Measurements from ENCODE around the gene MED13. TPM values are rescaled to one million over a fixed set of nuclear protein-coding genes. Genes with fewer than 3 reads are reported as not detected.
"Not testable (repeated sequence)": the region's sequence is repeated elsewhere in the genome, so short reads cannot be mapped to it uniquely, and the experiment has no call there.

MED13 gene
- total RNA-seq, 2 experiments from 2014 or later, result 52.5 to 65.4 TPM

- Mint-ChIP-seq H3K4me3 (no peak overlapping the region), H3K27ac (no peak overlapping the region), H3K36me3 (ENCODE audit: low read depth) (peaks cover 58% of the 10 kb centered on the region), H3K9me3 (no peaks in the 10 kb centered on the region), H3K4me1 (peaks cover 32% of the 10 kb centered on the region), H3K27me3 (no peaks in the 10 kb centered on the region)
- ChIA-PET POLR2A (no interaction called here), CTCF (no interaction called here)
- no peak for DNase-seq
These were observed 21.9 kb downstream of the MED13 start for GRCh38 chr17:62043140-62043539.

- CTCF ChIA-PET, result interaction anchor here (0.7 to 1.0 kb wide), 2 partner anchors 10 to 21 kb away, joined by 3 read pairs; no protein-coding TSS in a partner anchor
- Mint-ChIP-seq H3K27me3 (no peaks in the 10 kb centered on the region), H3K27ac (no peak overlapping the region), H3K9me3 (no peaks in the 10 kb centered on the region), H3K4me1 (peaks cover 26% of the 10 kb centered on the region), H3K36me3 (ENCODE audit: low read depth) (peaks cover 47% of the 10 kb centered on the region), H3K4me3 (no peak overlapping the region)
- POLR2A ChIA-PET, result no interaction called here
- DNase-seq, result no peak
These were observed 26.8 kb downstream of the MED13 start for GRCh38 chr17:62038248-62038647.

- H3K9me3 Mint-ChIP-seq, result no peaks in the 10 kb centered on the region
- no peak overlapping the region for H3K4me3 Mint-ChIP-seq
- H3K27ac Mint-ChIP-seq, result no peak overlapping the region
- no peaks in the 10 kb centered on the region for H3K27me3 Mint-ChIP-seq
- H3K4me1 Mint-ChIP-seq, result peaks cover 6% of the 10 kb centered on the region
- DNase-seq, result no peak
- CTCF ChIA-PET, result no interaction called here
- POLR2A ChIA-PET, result no interaction called here
- peaks cover 45% of the 10 kb centered on the region for H3K36me3 Mint-ChIP-seq (ENCODE audit: low read depth)
These were observed 31.8 kb downstream of the MED13 start for GRCh38 chr17:62033317-62033716.

GRCh38 chr17:62032480-62032879, 32.6 kb downstream of the MED13 start:
- Mint-ChIP-seq H3K4me1 (peaks cover 6% of the 10 kb centered on the region), H3K27me3 (no peaks in the 10 kb centered on the region), H3K27ac (no peak overlapping the region), H3K4me3 (no peak overlapping the region), H3K9me3 (no peaks in the 10 kb centered on the region), H3K36me3 (ENCODE audit: low read depth) (peaks cover 53% of the 10 kb centered on the region)
- POLR2A ChIA-PET, result no interaction called here
- DNase-seq, result no peak
- CTCF ChIA-PET, result interaction anchor here (0.8 kb wide), 1 partner anchor 75 kb away, joined by 3 read pairs; no protein-coding TSS in a partner anchor

- Mint-ChIP-seq H3K9me3 (no peaks in the 10 kb centered on the region), H3K4me1 (peaks cover 6% of the 10 kb centered on the region), H3K27me3 (no peaks in the 10 kb centered on the region), H3K4me3 (no peak overlapping the region), H3K36me3 (ENCODE audit: low read depth) (peaks cover 68% of the 10 kb centered on the region), H3K27ac (peak overlapping the region; percentile 19)
- CTCF ChIA-PET, result interaction anchor here (1.2 kb wide), 1 partner anchor 16 kb away, joined by 3 read pairs; no protein-coding TSS in a partner anchor
- DNase-seq, result no peak
- POLR2A ChIA-PET, result no interaction called here
These were observed 34.8 kb downstream of the MED13 start for GRCh38 chr17:62030264-62030663.

GRCh38 chr17:62024866-62025265, 40.2 kb downstream of the MED13 start:
- no peaks in the 10 kb centered on the region for H3K9me3 Mint-ChIP-seq
- no peak for DNase-seq
- no peaks in the 10 kb centered on the region for H3K4me1 Mint-ChIP-seq
- H3K36me3 Mint-ChIP-seq (ENCODE audit: low read depth), result peaks cover 61% of the 10 kb centered on the region
- POLR2A ChIA-PET, result no interaction called here
- CTCF ChIA-PET, result interaction anchor here (1.7 kb wide), 1 partner anchor 41 kb away, joined by 4 read pairs; no protein-coding TSS in a partner anchor
- H3K27me3 Mint-ChIP-seq, result no peaks in the 10 kb centered on the region
- H3K27ac Mint-ChIP-seq, result no peak overlapping the region
- H3K4me3 Mint-ChIP-seq, result no peak overlapping the region

- ChIA-PET POLR2A (no interaction called here), CTCF (no interaction called here)
- H3K4me1 Mint-ChIP-seq, result no peaks in the 10 kb centered on the region
- no peaks in the 10 kb centered on the region for H3K9me3 Mint-ChIP-seq
- H3K27me3 Mint-ChIP-seq, result no peaks in the 10 kb centered on the region
- DNase-seq, result no peak
- H3K27ac Mint-ChIP-seq, result no peak overlapping the region
- no peak overlapping the region for H3K4me3 Mint-ChIP-seq
- H3K36me3 Mint-ChIP-seq (ENCODE audit: low read depth), result peaks cover 26% of the 10 kb centered on the region
These were observed 47.2 kb downstream of the MED13 start for GRCh38 chr17:62017912-62018311.

- H3K27me3 Mint-ChIP-seq, result no peaks in the 10 kb centered on the region
- no peak overlapping the region for H3K4me3 Mint-ChIP-seq
- peaks cover 25% of the 10 kb centered on the region for H3K36me3 Mint-ChIP-seq (ENCODE audit: low read depth)
- no peak for DNase-seq
- H3K4me1 Mint-ChIP-seq, result no peaks in the 10 kb centered on the region
- ChIA-PET POLR2A (no interaction called here), CTCF (no interaction called here)
- no peaks in the 10 kb centered on the region for H3K9me3 Mint-ChIP-seq
- no peak overlapping the region for H3K27ac Mint-ChIP-seq
These were observed 47.6 kb downstream of the MED13 start for GRCh38 chr17:62017496-62017895.

GRCh38 chr17:62014526-62014925, 50.6 kb downstream of the MED13 start:
- CTCF ChIA-PET, result no interaction called here
- POLR2A ChIA-PET, result no interaction called here
- Mint-ChIP-seq H3K36me3 (ENCODE audit: low read depth) (peaks cover 41% of the 10 kb centered on the region), H3K27me3 (no peaks in the 10 kb centered on the region), H3K9me3 (no peaks in the 10 kb centered on the region), H3K27ac (no peak overlapping the region), H3K4me3 (no peak overlapping the region), H3K4me1 (peaks cover 2% of the 10 kb centered on the region)
- no peak for DNase-seq

GRCh38 chr17:62009220-62009619, 55.9 kb downstream of the MED13 start:
- DNase-seq, result no peak
- Mint-ChIP-seq H3K36me3 (ENCODE audit: low read depth) (peaks cover 62% of the 10 kb centered on the region), H3K4me1 (peaks cover 14% of the 10 kb centered on the region), H3K4me3 (no peak overlapping the region), H3K27ac (no peak overlapping the region), H3K9me3 (peaks cover 3% of the 10 kb centered on the region), H3K27me3 (no peaks in the 10 kb centered on the region)
- POLR2A ChIA-PET, result no interaction called here
- CTCF ChIA-PET, result no interaction called here

GRCh38 chr17:62008294-62008693, 56.8 kb downstream of the MED13 start:
- Mint-ChIP-seq H3K36me3 (ENCODE audit: low read depth) (peaks cover 63% of the 10 kb centered on the region), H3K27me3 (no peaks in the 10 kb centered on the region), H3K4me3 (no peak overlapping the region), H3K27ac (peak overlapping the region; percentile 13), H3K9me3 (peaks cover 3% of the 10 kb centered on the region), H3K4me1 (peaks cover 16% of the 10 kb centered on the region)
- ChIA-PET POLR2A (no interaction called here), CTCF (interaction anchor here (0.6 to 1.0 kb wide), 2 partner anchors 11 to 28 kb away, joined by 3 to 4 read pairs; no protein-coding TSS in a partner anchor)
- no peak for DNase-seq

GRCh38 chr17:62004388-62004787, 60.7 kb downstream of the MED13 start:
- H3K4me1 Mint-ChIP-seq, result peaks cover 14% of the 10 kb centered on the region
- POLR2A ChIA-PET, result no interaction called here
- H3K27ac Mint-ChIP-seq, result no peak overlapping the region
- no peak overlapping the region for H3K4me3 Mint-ChIP-seq
- H3K9me3 Mint-ChIP-seq, result peaks cover 3% of the 10 kb centered on the region
- CTCF ChIA-PET, result interaction anchor here (0.5 to 1.0 kb wide), 2 partner anchors 30 to 47 kb away, joined by 3 to 5 read pairs; no protein-coding TSS in a partner anchor
- no peaks in the 10 kb centered on the region for H3K27me3 Mint-ChIP-seq
- no peak for DNase-seq
- peaks cover 41% of the 10 kb centered on the region for H3K36me3 Mint-ChIP-seq (ENCODE audit: low read depth)

GRCh38 chr17:62003141-62003540, 61.9 kb downstream of the MED13 start:
- CTCF ChIA-PET, result interaction anchor here (1.0 kb wide), 1 partner anchor 29 kb away, joined by 3 read pairs; no protein-coding TSS in a partner anchor
- H3K9me3 Mint-ChIP-seq, H3K4me1 Mint-ChIP-seq, H3K27ac Mint-ChIP-seq, DNase-seq, POLR2A ChIA-PET, H3K4me3 Mint-ChIP-seq, H3K27me3 Mint-ChIP-seq: not testable (repeated sequence)
- H3K36me3 Mint-ChIP-seq (ENCODE audit: low read depth), result peaks cover 34% of the 10 kb centered on the region

GRCh38 chr17:62001105-62001504, 64.0 kb downstream of the MED13 start:
- POLR2A ChIA-PET, result no interaction called here
- peaks cover 3% of the 10 kb centered on the region for H3K9me3 Mint-ChIP-seq
- H3K27me3 Mint-ChIP-seq, result no peaks in the 10 kb centered on the region
- CTCF ChIA-PET, result no interaction called here
- H3K4me1 Mint-ChIP-seq, result peaks cover 9% of the 10 kb centered on the region
- no peak for DNase-seq
- H3K27ac Mint-ChIP-seq, result no peak overlapping the region
- H3K4me3 Mint-ChIP-seq, result no peak overlapping the region
- peaks cover 25% of the 10 kb centered on the region for H3K36me3 Mint-ChIP-seq (ENCODE audit: low read depth)
